Activated CD4-positive, alpha-beta T cell treated with anti-CD3 and anti-CD28 coated beads for 48 hours (primary cell): ENCODE measurements around the gene DNMT1.
"Not testable (repeated sequence)": the region's sequence is repeated elsewhere in the genome, so short reads cannot be mapped to it uniquely, and the experiment has no call there.

Experiments
- DNase-seq: peaks from one replicate; pipeline ENCODE4 v3.0.0-alpha.2; 2020

The DNMT1 gene

GRCh38 chr19:10194500-10195198, at the start of gene DNMT1:
DNMT1 (minus strand) TSS chr19:10194953; CDS start chr19:10194899, 54 bp downstream.
- DNase-seq: peak; percentile 99

GRCh38 chr19:10243606-10244005, 48.9 kb upstream of the DNMT1 start:
- no peak for DNase-seq

DNA sequence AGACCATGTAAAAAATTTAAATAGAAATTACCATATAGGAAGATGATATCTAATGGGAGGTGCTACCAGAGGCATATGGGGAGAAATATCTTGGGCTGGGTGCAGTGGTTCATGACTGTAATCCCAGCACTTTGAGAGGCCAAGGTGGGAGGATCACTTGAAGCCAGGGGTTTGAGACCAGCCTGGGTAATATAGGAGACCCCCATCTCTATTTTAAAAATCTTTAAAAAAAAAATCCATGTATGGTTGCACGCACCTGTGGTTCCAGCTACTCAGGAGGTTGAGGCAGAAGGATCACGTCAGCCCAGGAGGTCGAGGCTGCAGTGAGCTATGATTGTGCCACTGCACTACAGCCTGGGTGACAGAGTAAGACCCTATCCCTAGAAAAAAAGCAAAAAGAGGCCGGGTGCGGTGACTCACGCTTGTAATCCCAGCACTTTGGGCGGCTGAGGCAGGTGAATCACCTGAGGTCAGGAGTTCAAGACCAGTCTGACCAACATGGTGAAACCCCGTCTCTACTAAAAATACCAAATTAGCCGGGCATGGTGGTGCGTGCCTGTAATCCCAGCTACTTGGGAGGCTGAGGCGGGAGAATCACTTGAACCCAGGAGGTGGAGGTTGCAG, 47.2 kb upstream of the DNMT1 start:
- not testable (repeated sequence) for DNase-seq

DNA sequence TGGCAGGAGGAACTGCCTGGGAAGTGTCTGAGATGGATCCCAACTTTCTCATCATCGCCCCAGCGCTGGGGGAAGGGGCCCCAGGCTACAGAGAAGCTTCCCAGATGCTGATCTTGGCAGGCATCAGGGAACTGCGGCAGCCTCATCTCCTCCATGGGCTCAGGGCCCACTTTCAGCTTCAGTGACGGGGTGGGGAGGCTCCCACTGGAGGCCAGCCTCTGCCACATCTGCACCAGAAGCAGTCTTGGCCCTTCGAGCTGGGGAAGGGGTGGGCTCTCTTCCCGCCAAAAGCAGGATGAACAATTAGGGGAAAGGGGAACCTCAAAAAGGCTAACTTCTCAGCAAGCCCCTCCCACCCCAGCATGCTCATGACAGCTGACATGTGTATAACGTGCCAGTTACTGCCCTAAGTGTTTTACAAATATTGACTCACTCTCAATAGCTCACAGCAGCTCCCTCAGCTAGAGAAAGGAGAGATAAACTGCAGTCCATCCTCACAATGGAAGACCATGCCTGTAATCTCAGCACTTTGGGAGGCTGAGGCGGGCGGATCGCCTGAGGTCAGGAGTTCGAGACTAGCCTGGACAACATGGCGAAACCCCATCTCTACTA, 43.5 kb upstream of the DNMT1 start:
- DNase-seq: no peak

GRCh38 chr19:10237702-10238101, 42.9 kb upstream of the DNMT1 start:
- no peak for DNase-seq

DNA sequence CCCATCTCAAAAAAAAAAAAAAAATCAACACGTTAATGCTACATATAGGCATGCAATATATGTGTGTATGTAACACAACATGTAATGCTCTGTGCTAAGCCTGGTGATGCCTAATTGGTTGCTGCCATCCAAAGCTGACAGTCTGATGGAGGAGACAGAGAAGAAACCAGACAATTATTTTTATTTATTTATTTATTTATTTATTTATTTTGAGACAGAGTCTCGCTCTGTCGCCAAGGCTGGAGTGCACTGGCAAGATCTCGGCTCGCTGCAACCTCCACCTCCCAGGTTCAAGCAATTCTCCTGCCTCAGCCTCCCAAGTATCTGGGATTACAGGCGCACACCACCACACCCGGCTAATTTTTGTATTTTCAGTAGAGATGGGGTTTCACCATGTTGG, 40.7 kb upstream of the DNMT1 start:
- DNase-seq: not testable (repeated sequence)

GRCh38 chr19:10235003-10235402, 40.2 kb upstream of the DNMT1 start:
- DNase-seq: no peak

DNA sequence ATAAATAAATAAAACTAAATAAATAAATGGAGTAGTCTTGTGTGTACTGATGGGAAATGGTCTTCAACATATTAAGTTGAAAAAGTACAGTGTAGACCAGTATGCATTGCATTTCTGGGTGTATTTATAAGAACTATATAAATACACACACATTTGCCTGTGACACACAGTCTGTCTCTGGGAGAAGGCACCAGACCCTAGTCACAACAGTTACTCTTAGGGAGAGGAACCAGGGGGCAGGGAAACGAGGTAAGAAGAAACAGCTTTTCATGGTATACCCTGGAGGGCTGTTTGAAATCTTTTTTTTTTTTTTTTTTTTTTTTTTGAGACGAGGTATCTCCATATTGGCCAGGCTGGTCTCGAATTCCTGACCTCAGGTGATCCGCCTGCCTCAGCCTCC, 39.2 kb upstream of the DNMT1 start:
- no peak for DNase-seq

- DNase-seq: no peak
Measured at GRCh38 chr19:10231612-10232228, 37.0 kb upstream of the DNMT1 start.

GRCh38 chr19:10230861-10231611, 36.3 kb upstream of the DNMT1 start, which contains the start of gene S1PR2:
S1PR2 (minus strand) TSS chr19:10231331; CDS start chr19:10224905, 6,426 bp downstream.
- peak; percentile 77 for DNase-seq

- DNase-seq: peak; percentile 63
Measured at GRCh38 chr19:10230173-10230860, 35.6 kb upstream of the DNMT1 start.

- DNase-seq: peak; percentile 50
Measured at GRCh38 chr19:10228920-10229319, 34.2 kb upstream of the DNMT1 start.

- DNase-seq: no peak
Measured at GRCh38 chr19:10228393-10228792, 33.6 kb upstream of the DNMT1 start.

DNA sequence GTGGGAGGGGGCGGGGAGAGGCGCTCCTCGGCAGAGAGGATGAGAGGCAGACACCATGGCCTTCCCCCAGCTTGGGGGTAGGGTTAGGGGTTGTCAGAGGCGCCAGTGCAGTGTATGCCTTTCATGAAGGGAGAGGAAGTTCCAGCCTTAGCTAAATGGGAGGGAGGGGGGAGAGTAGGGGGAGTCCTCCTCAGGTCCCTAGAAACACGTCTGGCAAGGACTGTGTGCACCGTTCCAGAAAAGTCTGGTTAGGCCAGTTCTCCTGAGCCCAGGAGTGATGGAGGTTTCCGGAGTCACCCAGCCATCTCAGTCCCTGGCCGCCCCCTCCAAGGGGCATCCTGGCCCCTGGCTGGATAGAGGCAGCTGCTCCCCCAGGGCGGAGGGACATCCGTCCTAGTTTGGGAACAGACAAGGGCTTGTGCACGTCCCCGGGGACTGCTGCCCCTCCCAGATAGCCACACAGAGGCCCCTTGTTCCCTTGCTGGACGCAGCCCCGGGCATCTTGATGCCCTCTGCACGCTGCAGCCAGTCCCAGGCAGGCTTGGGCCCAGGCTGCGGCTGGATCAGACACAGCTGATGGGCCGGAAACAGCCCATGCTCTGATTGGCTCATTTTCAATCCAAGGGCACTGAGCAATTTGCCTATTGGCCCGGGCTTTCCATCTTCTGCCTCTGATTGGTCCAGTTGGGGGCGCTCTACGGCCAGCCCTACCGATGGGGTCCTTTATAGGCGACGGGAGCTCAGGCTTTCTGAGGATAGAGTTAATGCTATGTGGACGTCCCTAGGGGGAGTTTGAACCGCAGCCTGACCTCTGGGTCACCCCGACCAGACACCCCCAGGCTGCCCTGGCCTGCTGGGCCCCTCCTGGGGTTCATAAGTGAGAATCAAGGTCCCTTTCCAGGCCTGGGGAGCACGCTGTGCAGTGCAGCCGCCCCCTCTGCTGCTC, 32.5 kb upstream of the DNMT1 start:
- DNase-seq: peak; percentile 28

DNA sequence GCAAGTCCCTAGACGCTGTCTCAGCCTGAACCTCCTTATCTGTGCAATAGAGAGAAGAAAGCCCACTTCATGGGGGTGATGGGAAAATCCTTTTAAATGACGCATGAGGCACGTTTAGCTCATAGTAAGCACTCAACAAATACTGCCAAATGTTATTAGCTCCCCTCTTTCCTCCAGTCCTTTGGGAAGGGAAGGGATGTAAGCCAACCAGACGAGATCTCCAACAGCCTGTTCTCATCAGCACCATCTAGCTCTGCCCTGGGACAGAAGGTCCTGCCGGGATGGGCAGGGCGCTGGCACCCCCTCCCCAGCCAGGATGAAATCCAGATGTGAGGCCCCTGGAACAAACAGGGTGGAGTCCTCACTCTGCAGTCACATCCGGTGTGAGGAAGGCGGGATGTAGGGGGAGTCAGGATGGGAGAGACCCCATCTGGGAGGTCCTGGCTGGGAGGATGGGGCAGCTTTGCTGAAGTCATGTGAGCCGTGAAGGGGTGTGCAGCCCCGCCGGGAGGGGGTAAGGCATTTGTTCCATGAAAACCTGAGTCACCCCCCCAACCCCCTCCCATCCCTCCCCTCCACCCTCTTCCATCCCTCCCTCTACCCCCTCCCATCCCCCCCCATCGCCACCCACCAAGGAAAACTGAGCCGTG, 31.7 kb upstream of the DNMT1 start:
- no peak for DNase-seq

- DNase-seq: no peak
Measured at GRCh38 chr19:10226021-10226375, 31.2 kb upstream of the DNMT1 start.

GRCh38 chr19:10224337-10224736, 29.6 kb upstream of the DNMT1 start:
- no peak for DNase-seq

DNA sequence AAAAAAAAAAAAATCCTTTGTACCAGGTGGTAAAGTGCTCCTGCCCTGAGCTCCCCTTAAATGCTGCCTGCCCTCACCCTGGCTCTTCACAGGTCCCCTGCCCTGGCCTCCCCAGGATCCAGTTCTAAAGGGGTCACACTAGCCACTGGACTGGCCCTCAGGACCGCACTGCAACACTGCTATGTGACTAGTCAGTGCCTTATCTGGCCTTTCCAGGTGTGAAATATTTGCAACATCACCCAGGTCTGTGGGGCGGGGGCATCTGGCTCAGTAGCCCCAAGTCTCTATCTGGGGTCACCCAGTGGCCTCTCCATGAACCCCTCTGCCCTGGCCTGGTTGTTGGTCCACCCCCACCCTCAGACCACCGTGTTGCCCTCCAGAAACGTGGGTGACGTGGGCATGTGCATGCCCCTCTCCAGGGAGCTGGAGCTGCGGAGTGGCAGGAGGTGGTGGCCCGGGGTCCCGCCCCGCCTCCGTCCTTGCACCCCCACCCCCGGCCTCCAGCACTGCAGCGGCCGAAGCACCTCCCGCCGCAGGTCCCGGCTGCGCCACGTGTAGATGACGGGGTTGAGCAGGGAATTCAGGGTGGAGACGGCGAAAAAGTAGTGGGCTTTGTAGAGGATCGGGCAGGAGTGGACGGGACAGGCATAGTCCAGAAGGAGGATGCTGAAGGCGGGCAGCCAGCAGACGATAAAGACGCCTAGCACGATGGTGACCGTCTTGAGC, 28.9 kb upstream of the DNMT1 start:
- no peak for DNase-seq

DNA sequence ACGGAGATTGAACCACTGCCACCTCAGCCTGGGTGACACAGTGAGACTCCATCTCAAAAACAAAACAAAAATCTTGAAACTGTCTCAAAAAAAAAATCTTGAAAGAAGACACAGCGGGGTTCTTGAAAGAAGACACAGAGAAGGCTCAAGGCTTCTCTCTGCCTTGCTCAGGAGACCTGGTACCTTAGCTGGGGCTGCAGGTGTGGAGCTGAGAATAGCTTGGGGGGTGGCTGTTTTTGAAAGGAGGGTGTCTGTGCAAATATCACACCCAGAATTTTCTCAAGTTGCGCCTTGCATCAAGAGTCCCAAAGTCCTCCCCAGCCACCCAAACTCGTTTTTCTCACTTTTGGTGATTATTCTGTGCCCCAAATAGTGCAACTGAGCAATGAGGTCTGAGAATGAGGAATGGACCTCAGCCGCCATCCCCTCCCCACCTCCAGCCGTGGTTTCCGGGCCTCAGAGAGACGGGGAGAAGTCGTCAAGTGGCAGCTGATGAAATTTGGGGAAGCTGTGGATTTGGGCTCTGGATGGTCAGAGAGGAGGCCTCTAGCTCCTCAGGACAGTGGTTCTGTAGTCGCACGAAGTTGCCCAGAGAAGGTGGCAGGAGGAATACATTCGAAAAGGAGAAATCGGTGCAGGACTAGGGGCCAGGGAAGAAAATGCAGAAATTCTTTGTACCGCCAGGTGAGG, 27.6 kb upstream of the DNMT1 start:
- DNase-seq: no peak
